HCT116 (cell line): Measurements from ENCODE around the gene MEG3. TPM values are rescaled to one million over a fixed set of nuclear protein-coding genes. Genes with fewer than 3 reads are reported as not detected.

ENCODE experiments used
- ATAC-seq: fragments of 200-7000 bp; cut with Tn5 transposase; 2 replicates; pipeline ENCODE4 v1.9.1; 2020; ENCODE audit warnings: mild to moderate bottlenecking, moderate library complexity
- BruUV-seq: library from RNA; stranded (reverse); fragments of 400-500 nt; replicated peaks from 2 replicates; lab custom pipeline; 2021; lab: Mats Ljungman, UMichigan
- CTCF ChIA-PET: fragments of 300-600 bp; sonication (Branson Sonifier 250); formaldehyde crosslinking; loops from one replicate; lab custom pipeline; 2021; ENCODE audit warnings: antibody characterized with exemption; lab: Charles Lee
- POLR2A ChIA-PET: fragments of 300-600, 350-600 bp; sonication (Branson Sonifier 250); formaldehyde crosslinking; loops from one replicate; lab custom pipeline; 2021; ENCODE audit warnings: antibody characterized with exemption; lab: Charles Lee
- RAD21 ChIA-PET, 2 experiments: fragments of 300-600 bp; sonication (Branson Sonifier 250); formaldehyde crosslinking; loops; one replicate each; lab custom pipeline; 2023; ENCODE audit warnings: low total read pairs in 2 of 2; ENCODE audit not compliant: uncharacterized antibody in 2 of 2, unreplicated experiment in 2 of 2, low non-redundant PET in 1 of 2; lab: Charles Lee
- DNase-seq: peaks from one replicate; pipeline ENCODE4 v3.0.0-alpha.2; 2010; ENCODE audit warnings: low read depth, low spot score
- H2AFZ ChIP-seq: fragments of 200-600 bp; shearing (Covaris generic), sonication (generic); 2 replicates; pipeline ENCODE4 v1.6.1; 2017; ENCODE audit warnings: low read depth, mixed run types, mixed read lengths, antibody characterized with exemption, low read length; ENCODE audit not compliant: poor library complexity, severe bottlenecking
- H3K27ac ChIP-seq: 2 replicates; pipeline ENCODE4 v1.5.1; 2012; ENCODE audit warnings: low read depth, low read length
- H3K27me3 ChIP-seq: fragments of 200-600 bp; sonication (generic); 2 replicates; pipeline ENCODE4 v1.6.1; 2016; ENCODE audit warnings: mixed run types, low read length, mixed read lengths; ENCODE audit not compliant: insufficient read depth
- H3K36me3 ChIP-seq, 2 experiments: fragments of 200-500 bp in 1 of 2; fragments of 200-600 bp in 1 of 2; sonication (Bioruptor generic) in 1 of 2; sonication (generic) in 1 of 2; 2 replicates each; pipeline versions ENCODE4 v1.5.1 to v1.6.1; 2014 to 2016; ENCODE audit warnings: low read length in 2 of 2, inconsistent platforms in 1 of 2, mixed read lengths in 1 of 2, mixed run types in 1 of 2; ENCODE audit not compliant: insufficient read depth in 2 of 2, control insufficient read depth in 1 of 2
- H3K4me1 ChIP-seq, 2 experiments: fragments of 200-600 bp in 1 of 2; sonication (generic) in 1 of 2; 2 replicates each; pipeline versions ENCODE4 v1.5.1 to v1.6.1; 2012 to 2017; ENCODE audit warnings: low read length in 2 of 2, inconsistent platforms in 1 of 2, mild to moderate bottlenecking in 1 of 2, mixed read lengths in 1 of 2, mixed run types in 1 of 2, moderate library complexity in 1 of 2; ENCODE audit not compliant: insufficient read depth in 2 of 2, control insufficient read depth in 1 of 2
- H3K4me2 ChIP-seq: fragments of 200-600 bp; sonication (generic); 2 replicates; pipeline ENCODE4 v1.6.1; 2017; ENCODE audit warnings: mixed run types, low read length, mixed read lengths
- H3K4me3 ChIP-seq, 2 experiments: fragments of 200-600 bp in 1 of 2; sonication (generic) in 1 of 2; replicated peaks in 1 of 2; 2 replicates each; pipeline ENCODE4 v1.5.1; 2011 to 2016; ENCODE audit warnings: low read length in 2 of 2, control low read depth in 1 of 2, low read depth in 1 of 2, mild to moderate bottlenecking in 1 of 2, mixed read lengths in 1 of 2, mixed run types in 1 of 2
- H3K79me2 ChIP-seq: fragments of 200-600 bp; sonication (generic); 2 replicates; pipeline ENCODE4 v1.6.1; 2017; ENCODE audit warnings: mild to moderate bottlenecking, mixed run types, low read length, moderate library complexity, mixed read lengths; ENCODE audit not compliant: insufficient read depth
- H3K9ac ChIP-seq: fragments of 200-600 bp; sonication (generic); 2 replicates; pipeline ENCODE4 v1.6.1; 2016; ENCODE audit warnings: low read length, mixed read lengths
- H3K9me2 ChIP-seq: fragments of 200-600 bp; sonication (generic), shearing (Covaris generic); 2 replicates; pipeline ENCODE4 v1.6.1; 2017; ENCODE audit warnings: mixed run types, mild to moderate bottlenecking, moderate library complexity; ENCODE audit not compliant: insufficient read depth
- H3K9me3 ChIP-seq, 2 experiments: fragments of 200-500 bp in 1 of 2; fragments of 200-600 bp in 1 of 2; sonication (Bioruptor generic) in 1 of 2; sonication (generic) in 1 of 2; 2 replicates each; pipeline ENCODE4 v1.6.1; 2014 to 2017; ENCODE audit warnings: low read length in 2 of 2, mixed read lengths in 2 of 2, inconsistent platforms in 1 of 2, low read depth in 1 of 2, mild to moderate bottlenecking in 1 of 2, mixed run types in 1 of 2, moderate library complexity in 1 of 2; ENCODE audit not compliant: control insufficient read depth in 1 of 2, insufficient read depth in 1 of 2
- H4K20me1 ChIP-seq: fragments of 200-600 bp; sonication (generic), shearing (Covaris generic); 2 replicates; pipeline ENCODE4 v1.6.1; 2017; ENCODE audit warnings: mixed run types, mild to moderate bottlenecking, moderate library complexity; ENCODE audit not compliant: insufficient read depth
- ATF3 ChIP-seq: IDR thresholded peaks from 2 replicates; pipeline ENCODE4 v1.6.1; 2012
- CBX3 ChIP-seq: IDR thresholded peaks from 2 replicates; pipeline ENCODE4 v1.6.1; 2012; ENCODE audit warnings: low read depth
- CEBPB ChIP-seq: IDR thresholded peaks from 2 replicates; pipeline ENCODE4 v1.6.1; 2012; ENCODE audit warnings: low read depth
- CTCF ChIP-seq, 3 experiments: fragments of 200-600 bp in 1 of 3; sonication (generic) in 1 of 3; IDR thresholded peaks in 2 of 3; conservative IDR thresholded peaks in 1 of 3; 2 replicates each; pipeline ENCODE4 v1.5.1; 2012 to 2017; ENCODE audit warnings: low read depth in 2 of 3, low read length in 2 of 3, antibody characterized with exemption in 1 of 3, borderline replicate concordance in 1 of 3, control low read depth in 1 of 3, mild to moderate bottlenecking in 1 of 3, mixed read lengths in 1 of 3, mixed run types in 1 of 3, moderate library complexity in 1 of 3; ENCODE audit not compliant: insufficient read depth in 1 of 3
- EGR1 ChIP-seq: IDR thresholded peaks from 2 replicates; pipeline ENCODE4 v1.6.1; 2012; ENCODE audit warnings: low read depth
- ELF1 ChIP-seq: IDR thresholded peaks from 2 replicates; pipeline ENCODE4 v1.6.1; 2012; ENCODE audit warnings: low read depth, borderline replicate concordance
- EZH2 ChIP-seq: fragments of 200-600 bp; sonication (generic); IDR thresholded peaks from 2 replicates; pipeline ENCODE4 v1.6.1; 2017; ENCODE audit warnings: antibody characterized with exemption, mixed run types
- EZH2phosphoT487 ChIP-seq: fragments of 200-600 bp; IDR thresholded peaks from 2 replicates; pipeline ENCODE4 v1.6.1; 2018; ENCODE audit warnings: antibody characterized with exemption, borderline replicate concordance
- FOSL1 ChIP-seq: IDR thresholded peaks from 2 replicates; pipeline ENCODE4 v1.6.1; 2012; ENCODE audit warnings: low read depth
- JUND ChIP-seq: IDR thresholded peaks from 2 replicates; pipeline ENCODE4 v1.6.1; 2012
- POLR2A ChIP-seq: IDR thresholded peaks from 2 replicates; pipeline ENCODE4 v1.7.0; 2011; ENCODE audit warnings: borderline replicate concordance; ENCODE audit not compliant: insufficient read depth, insufficient read length; ENCODE audit errors: extremely low read depth
- RAD21 ChIP-seq: IDR thresholded peaks from 2 replicates; pipeline ENCODE4 v1.6.1; 2012; ENCODE audit warnings: low read depth, mild to moderate bottlenecking
- REST ChIP-seq: IDR thresholded peaks from 2 replicates; pipeline ENCODE4 v1.6.1; 2012; ENCODE audit warnings: low read depth
- SP1 ChIP-seq: IDR thresholded peaks from 2 replicates; pipeline ENCODE4 v1.6.1; 2012; ENCODE audit warnings: low read depth
- SRF ChIP-seq: IDR thresholded peaks from 2 replicates; pipeline ENCODE4 v1.6.1; 2012; ENCODE audit warnings: low read depth
- YY1 ChIP-seq: IDR thresholded peaks from 2 replicates; pipeline ENCODE4 v1.6.1; 2011; ENCODE audit warnings: low read length, low read depth, moderate library complexity, mild to moderate bottlenecking; ENCODE audit not compliant: insufficient replicate concordance; ENCODE audit errors: extremely low read depth
- ZBTB33 ChIP-seq: IDR thresholded peaks from 2 replicates; pipeline ENCODE4 v1.6.1; 2011; ENCODE audit warnings: mild to moderate bottlenecking, low read length, moderate library complexity; ENCODE audit not compliant: insufficient replicate concordance; ENCODE audit errors: extremely low read depth
- ZFX ChIP-seq: fragments of 450-650 bp; IDR thresholded peaks from 2 replicates; pipeline ENCODE4 v1.6.1; 2017
- ZNF274 ChIP-seq: fragments of 200-500 bp; sonication (Bioruptor generic); IDR thresholded peaks from 2 replicates; pipeline ENCODE4 v1.6.1; 2014; ENCODE audit warnings: mild to moderate bottlenecking, low read depth, low read length, inconsistent platforms
- intact Hi-C: fragments of 100-400 bp; cut with micrococcal nuclease; formaldehyde crosslinking; loops from 2 replicates; pipeline ENCODE4 v1.10.0; 2022
- total RNA-seq: library from RNA; stranded (reverse); gene quantifications from one replicate; pipeline ENCODE4 v1.2.1, GENCODE V29; 2021; ENCODE audit not compliant: unreplicated experiment

Gene MEG3
- total RNA-seq, 1 experiment from 2014 or later: 2.5 TPM

- Histone ChIP-seq H3K4me3 (no peak overlapping the region), H3K79me2 (no peaks in the 10 kb centered on the region), H3K27ac (no peak overlapping the region), H4K20me1 (no peaks in the 10 kb centered on the region), H2AFZ (no peak overlapping the region), H3K36me3 (no peaks in the 10 kb centered on the region), H3K9me3 (peaks cover 6 to 9% of the 10 kb centered on the region in 2 experiments; a peak in 2 of 4 replicates), H3K9ac (no peak overlapping the region), H3K9me2 (no peaks in the 10 kb centered on the region), H3K4me2 (no peak overlapping the region), H3K4me1 (no peaks in the 10 kb centered on the region), H3K27me3 (no peaks in the 10 kb centered on the region; the same call in 1 of the 2 replicates)
- ChIA-PET CTCF (no interaction called here), POLR2A (no interaction called here), RAD21 (no interaction called here)
- no peak for TF ChIP-seq ZFX
- no peak for TF ChIP-seq SP1
- TF ChIP-seq CEBPB: no peak
- no peak for TF ChIP-seq ZNF274
- TF ChIP-seq CBX3: no peak
- TF ChIP-seq JUND: no peak
- TF ChIP-seq EGR1: no peak
- no peak for TF ChIP-seq ATF3
- TF ChIP-seq EZH2: no peak
- TF ChIP-seq SRF: no peak
- no peak for TF ChIP-seq CTCF (IDR thresholded peaks at IDR 0.05 in 2 of 3, conservative IDR thresholded peaks at IDR 0.05 in 1 of 3; ENCODE audit: borderline replicate concordance in 1 of 3, insufficient read depth in 1 of 3, low read depth in 2 of 3, low read length in 2 of 3)
- TF ChIP-seq EZH2phosphoT487: no peak
- TF ChIP-seq FOSL1: no peak
- TF ChIP-seq POLR2A: no peak
- TF ChIP-seq REST: no peak
- TF ChIP-seq YY1: no peak
- no peak for TF ChIP-seq RAD21
- TF ChIP-seq ELF1: no peak
- TF ChIP-seq ZBTB33: no peak
- intact Hi-C loops: no loop called here
- DNase-seq (no peak), ATAC-seq (no peak)
- no TSS peak for BruUV-seq
Measured at GRCh38 chr14:100803226-100803625, 22.7 kb upstream of the MEG3 start.
